Astrocyte of the spinal cord (primary cell): ENCODE data around the gene ZIC4.

Experiments used
- DNase-seq: peaks from one replicate; pipeline ENCODE4 v3.0.0; 2011; ENCODE audit warnings: low read depth, low spot score
- H3K4me3 ChIP-seq: 2 replicates; pipeline ENCODE4 v1.5.1; 2011; ENCODE audit warnings: low read depth, mild to moderate bottlenecking, low read length, moderate library complexity
- in situ Hi-C: cut with HindIII; loops from 2 replicates; pipeline ENCODE4 v1.10.0; 2017; ENCODE audit warnings: low sequenced_read_pairs
- TF ChIP-seq, protein P1 (sequence below): IDR thresholded peaks from 2 replicates; pipeline ENCODE4 v1.5.1; 2012; ENCODE audit warnings: low read depth, mild to moderate bottlenecking, low read length, inconsistent platforms

ZIC4 gene

DNA sequence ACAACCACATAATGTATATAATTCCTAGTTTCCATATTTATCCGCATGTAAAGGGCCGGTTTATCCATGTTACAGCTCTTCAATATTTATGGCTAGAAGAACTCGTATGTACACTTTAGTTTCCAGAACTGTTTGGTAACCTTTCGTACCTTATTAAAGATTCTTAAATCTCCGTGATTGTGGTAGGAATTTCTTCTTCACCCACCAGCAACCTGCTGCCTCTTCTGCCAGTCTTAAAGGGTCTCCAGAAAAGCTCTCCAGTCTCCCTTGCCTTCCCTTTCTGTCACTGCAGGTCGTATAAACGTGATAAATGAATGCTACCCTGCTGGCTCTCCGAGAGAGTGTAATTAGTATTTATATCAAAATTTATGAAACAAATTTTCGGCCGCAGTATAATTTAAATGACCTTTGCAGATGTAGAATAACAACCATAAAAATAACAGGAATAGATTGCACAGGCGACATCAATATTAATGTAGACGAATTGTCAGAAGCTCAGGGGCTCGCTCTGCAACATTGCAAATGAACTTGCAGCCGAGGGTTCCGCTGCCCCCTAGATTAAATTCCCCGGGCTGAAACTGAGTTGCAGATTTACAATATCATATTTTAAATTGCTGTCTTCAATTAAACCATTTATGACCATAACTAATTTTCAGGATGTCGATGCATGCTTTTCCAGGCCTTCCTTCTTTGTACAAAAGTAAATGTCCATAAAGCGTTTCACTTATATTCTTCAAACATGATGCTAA, 8.2 kb upstream of the ZIC4 start:
- in situ Hi-C loops, result no loop called here
- DNase-seq, result peak; percentile 62
- peak overlapping the region; percentile 89 for H3K4me3 ChIP-seq
- TF ChIP-seq, protein P1, sequence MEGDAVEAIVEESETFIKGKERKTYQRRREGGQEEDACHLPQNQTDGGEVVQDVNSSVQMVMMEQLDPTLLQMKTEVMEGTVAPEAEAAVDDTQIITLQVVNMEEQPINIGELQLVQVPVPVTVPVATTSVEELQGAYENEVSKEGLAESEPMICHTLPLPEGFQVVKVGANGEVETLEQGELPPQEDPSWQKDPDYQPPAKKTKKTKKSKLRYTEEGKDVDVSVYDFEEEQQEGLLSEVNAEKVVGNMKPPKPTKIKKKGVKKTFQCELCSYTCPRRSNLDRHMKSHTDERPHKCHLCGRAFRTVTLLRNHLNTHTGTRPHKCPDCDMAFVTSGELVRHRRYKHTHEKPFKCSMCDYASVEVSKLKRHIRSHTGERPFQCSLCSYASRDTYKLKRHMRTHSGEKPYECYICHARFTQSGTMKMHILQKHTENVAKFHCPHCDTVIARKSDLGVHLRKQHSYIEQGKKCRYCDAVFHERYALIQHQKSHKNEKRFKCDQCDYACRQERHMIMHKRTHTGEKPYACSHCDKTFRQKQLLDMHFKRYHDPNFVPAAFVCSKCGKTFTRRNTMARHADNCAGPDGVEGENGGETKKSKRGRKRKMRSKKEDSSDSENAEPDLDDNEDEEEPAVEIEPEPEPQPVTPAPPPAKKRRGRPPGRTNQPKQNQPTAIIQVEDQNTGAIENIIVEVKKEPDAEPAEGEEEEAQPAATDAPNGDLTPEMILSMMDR, result no peak

DNA sequence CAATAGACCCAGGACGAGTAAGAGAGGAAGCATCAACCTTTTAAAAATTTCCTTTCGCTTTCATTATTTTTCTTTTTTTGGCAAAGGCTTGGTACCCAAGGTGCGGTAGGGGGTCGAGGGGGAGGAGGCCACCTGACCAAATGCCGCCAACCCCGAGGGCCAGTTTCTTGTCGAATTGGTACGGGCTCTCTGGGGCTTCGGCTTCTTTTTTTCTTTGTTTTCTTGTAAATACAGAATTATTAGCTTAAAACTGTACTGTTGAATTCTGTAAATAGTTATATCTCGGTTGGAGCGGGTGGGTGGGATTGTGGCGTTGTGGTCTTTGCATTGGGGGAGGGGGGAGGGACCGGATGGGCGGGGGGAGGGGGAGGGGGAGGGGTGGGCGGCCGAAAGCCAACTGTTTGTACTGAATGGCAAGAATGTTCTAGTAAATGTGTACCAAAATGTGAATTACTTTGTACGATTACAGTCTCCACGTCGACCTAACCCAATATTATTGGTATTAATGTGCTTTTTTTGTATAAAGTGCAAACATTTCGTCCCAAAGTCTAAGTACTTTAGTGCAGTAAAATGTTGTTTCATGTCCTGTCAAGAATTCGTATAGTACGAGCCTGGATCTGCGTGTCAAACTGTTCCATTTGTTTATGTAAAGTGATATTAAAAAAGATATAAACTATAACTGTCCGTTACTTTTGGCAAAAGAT, 7.5 kb upstream of the ZIC4 start:
- peak overlapping the region; percentile 89 for H3K4me3 ChIP-seq
- in situ Hi-C loops, result no loop called here
- TF ChIP-seq, protein P1, result no peak
- peak; percentile 77 for DNase-seq

DNA sequence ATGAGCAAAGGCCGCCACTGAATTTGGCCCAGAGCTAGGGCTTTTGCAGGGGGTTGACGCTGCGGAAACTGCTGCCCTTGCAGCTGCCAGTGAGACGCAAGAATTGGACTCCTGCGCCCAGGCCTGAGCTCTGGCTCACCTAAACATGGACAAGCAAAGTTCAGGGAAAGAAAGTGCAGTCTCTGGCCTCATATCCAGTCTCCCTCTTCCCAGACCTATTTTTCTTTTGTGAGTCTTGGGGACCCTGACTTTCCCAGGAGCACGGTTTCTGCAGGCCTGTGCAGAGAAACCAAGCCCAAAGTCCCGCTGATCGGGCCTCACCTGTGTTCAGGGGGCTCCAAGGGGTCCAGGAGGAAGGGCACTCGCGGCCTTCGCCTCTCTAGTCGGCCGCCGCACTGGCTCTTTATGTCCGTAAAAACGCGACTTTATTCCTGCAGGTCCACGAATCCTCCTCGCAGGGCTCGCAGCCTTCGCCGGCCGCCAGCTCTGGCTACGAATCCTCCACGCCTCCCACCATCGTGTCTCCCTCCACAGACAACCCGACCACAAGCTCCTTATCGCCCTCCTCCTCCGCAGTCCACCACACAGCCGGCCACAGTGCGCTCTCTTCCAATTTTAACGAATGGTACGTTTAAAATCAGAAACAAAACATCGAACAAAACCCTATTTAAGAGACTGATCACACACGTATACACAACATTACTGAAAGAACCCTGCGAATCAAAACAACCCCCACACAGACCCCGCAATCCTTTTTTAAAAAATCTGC, 6.8 kb upstream of the ZIC4 start:
- peak; percentile 27 for DNase-seq
- H3K4me3 ChIP-seq, result peak overlapping the region; percentile 89
- TF ChIP-seq, protein P1, result no peak
- in situ Hi-C loops, result no loop called here

DNA sequence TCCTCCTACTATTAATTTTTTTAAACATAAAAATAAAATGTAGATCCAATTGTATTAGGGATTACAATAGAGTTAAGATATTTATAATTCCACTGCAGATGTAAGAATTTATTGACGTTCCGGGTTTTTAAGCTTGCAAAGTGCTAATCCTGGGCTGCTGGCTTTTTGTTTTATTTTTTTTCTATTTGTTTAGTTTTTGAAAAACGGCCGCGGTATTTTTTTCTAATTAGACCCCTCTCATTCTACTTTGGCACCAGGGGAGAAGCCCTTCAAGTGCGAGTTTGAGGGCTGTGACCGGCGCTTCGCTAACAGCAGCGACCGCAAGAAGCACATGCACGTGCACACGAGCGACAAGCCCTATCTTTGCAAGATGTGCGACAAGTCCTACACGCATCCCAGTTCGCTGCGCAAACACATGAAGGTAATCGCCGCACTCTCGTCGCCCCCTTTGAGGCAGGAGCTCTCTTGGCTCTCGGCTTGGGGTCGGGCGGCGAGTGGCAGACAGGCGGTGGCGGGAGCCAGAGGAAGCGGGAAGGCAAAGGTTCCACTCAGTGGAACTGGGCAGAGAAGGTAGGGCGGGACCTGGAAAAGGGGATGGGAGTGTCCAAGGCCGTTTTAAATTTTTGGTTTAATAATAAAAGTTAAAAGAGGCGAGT, 6.0 kb upstream of the ZIC4 start:
- in situ Hi-C loops, result no loop called here
- peak; percentile 47 for DNase-seq
- peak overlapping the region; percentile 89 for H3K4me3 ChIP-seq
- TF ChIP-seq, protein P1, result no peak

DNA sequence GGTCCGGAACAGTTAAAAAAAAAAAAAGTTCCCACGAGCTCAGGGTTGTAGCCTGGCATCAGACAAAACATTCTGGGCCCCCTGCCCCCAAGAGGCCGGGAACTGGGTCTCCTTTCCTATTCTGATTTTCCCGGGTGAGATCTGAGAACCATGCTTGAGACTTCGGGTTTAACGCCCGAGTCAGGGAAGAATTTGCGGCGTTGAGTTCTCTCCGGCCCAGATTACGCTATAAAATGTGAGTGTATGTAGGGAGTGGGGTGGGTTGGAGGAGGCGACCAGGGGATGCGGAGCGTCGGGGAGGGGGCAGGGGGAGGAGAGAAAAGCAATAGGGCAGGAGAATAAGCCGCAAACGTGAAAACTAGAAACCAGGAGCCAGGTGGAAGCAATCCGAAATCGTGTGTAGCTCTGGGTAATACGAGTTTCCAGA, 5.5 kb upstream of the ZIC4 start:
- TF ChIP-seq, protein P1, result no peak
- DNase-seq, result peak; percentile 62
- in situ Hi-C loops, result no loop called here
- H3K4me3 ChIP-seq, result peak overlapping the region; percentile 89

DNA sequence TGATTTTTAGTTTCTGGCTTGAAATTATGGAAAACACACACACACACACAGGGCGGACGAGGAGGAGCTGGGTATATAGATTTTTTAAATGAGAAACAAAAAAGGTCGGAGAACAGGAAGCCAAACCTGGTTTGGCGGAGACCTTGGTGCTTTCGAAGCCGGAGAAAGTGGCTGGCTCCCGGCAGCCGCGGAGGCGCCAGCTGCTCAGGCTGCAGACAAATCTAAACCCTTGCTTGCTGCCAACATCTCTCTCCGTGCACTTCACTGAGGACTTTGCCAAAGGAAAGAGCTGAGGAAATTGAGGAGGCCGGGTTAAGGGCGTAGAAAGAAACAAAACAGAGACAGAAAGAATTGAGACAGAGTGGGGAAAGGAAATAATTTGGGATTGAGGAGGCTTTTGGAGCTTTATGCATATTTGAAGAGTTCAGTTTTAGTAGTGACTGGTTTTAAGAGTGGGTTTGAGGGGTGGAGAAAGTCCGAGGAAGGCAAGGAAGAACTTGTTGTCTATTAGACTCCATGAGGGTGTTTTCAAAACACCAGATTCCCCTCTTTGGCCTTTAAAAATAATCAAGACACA, 5.0 kb upstream of the ZIC4 start:
- in situ Hi-C loops, result no loop called here

More for the DNA sequence above, 5.0 kb upstream of the ZIC4 start:
- peak overlapping the region; percentile 89 for H3K4me3 ChIP-seq
- DNase-seq, result peak; percentile 31
- TF ChIP-seq, protein P1, result no peak
